K562 (cell line): ENCODE data around the gene ZNF224. TPM values are rescaled to one million over a fixed set of nuclear protein-coding genes. Genes with fewer than 3 reads are reported as not detected.

Experiments used
- ARID1B ChIP-seq: fragments of 450-650 bp; IDR thresholded peaks from 2 replicates; pipeline ENCODE4 v1.6.1; 2016; ENCODE audit warnings: antibody characterized with exemption, mild to moderate bottlenecking, inconsistent platforms
- ARID2 ChIP-seq: fragments of 450-650 bp; IDR thresholded peaks from 2 replicates; pipeline ENCODE4 v1.6.1; 2017; ENCODE audit warnings: antibody characterized with exemption, mild to moderate bottlenecking
- CREM ChIP-seq: IDR thresholded peaks from 2 replicates; pipeline ENCODE4 v1.6.1; 2014; ENCODE audit warnings: antibody characterized with exemption, low read depth
- GABPB1 ChIP-seq: sonication (generic); formaldehyde crosslinking; IDR thresholded peaks from 2 replicates; pipeline ENCODE4 v1.8.0; 2022; ENCODE audit warnings: mild to moderate bottlenecking, missing genetic modification reagents
- HCFC1 ChIP-seq: IDR thresholded peaks from 2 replicates; pipeline ENCODE4 v1.6.1; 2012; ENCODE audit warnings: low read depth, low read length, improper control_type of control experiment
- MLX ChIP-seq, 2 experiments: fragments of 450-650 bp in 1 of 2; sonication (generic) in 1 of 2; formaldehyde crosslinking; conservative IDR thresholded peaks; 2 replicates each; pipeline versions ENCODE4 v1.4.0 to v1.8.1; 2020 to 2022; ENCODE audit warnings: mild to moderate bottlenecking in 1 of 2, missing genetic modification reagents in 1 of 2
- NR2C1 ChIP-seq, 2 experiments: fragments of 450-650 bp; IDR thresholded peaks; 2 replicates each; pipeline ENCODE4 v1.6.1; 2017; ENCODE audit warnings: mild to moderate bottlenecking in 2 of 2, antibody characterized with exemption in 1 of 2, inconsistent platforms in 1 of 2, missing compliant biosample characterization in 1 of 2, missing genetic modification characterization in 1 of 2
- RBM15 ChIP-seq: fragments of 200-400 bp; formaldehyde crosslinking; IDR thresholded peaks from 2 replicates; pipeline ENCODE4 v1.6.1; 2018; ENCODE audit warnings: mild to moderate bottlenecking, low read length, moderate library complexity; ENCODE audit not compliant: insufficient read depth
- REST ChIP-seq, 2 experiments: fragments of 450-650 bp; formaldehyde crosslinking in 1 of 2; IDR thresholded peaks; 2 replicates each; pipeline versions ENCODE4 v1.4.0 to v1.6.1; 2014 to 2020; ENCODE audit warnings: mild to moderate bottlenecking in 2 of 2, borderline replicate concordance in 1 of 2, low read depth in 1 of 2
- polyA plus RNA-seq, 8 experiments: library from polyadenylated mRNA; depleted of rRNA in 4 of 8; stranded (reverse) in 5 of 8; unstranded in 3 of 8; fragments of >200 nt; fragmentation: Nextera tagmentation in 2 of 8; fragmentation: Illumina TruSeq in 1 of 8; extraction: Ambion mirVana in 2 of 8; extraction: Trizol in 1 of 8; gene quantifications; 2 replicates each; pipeline versions ENCODE4 v1.2.1 to v1.2.3, GENCODE V29; 2011 to 2014; ENCODE audit warnings: inconsistent platforms in 1 of 8, missing spikeins in 1 of 8
- total RNA-seq, 7 experiments: library from RNA; depleted of rRNA in 6 of 7; stranded (reverse); fragments of >200 nt in 6 of 7; fragmentation: Illumina TruSeq in 2 of 7; extraction: Trizol in 2 of 7; gene quantifications; 2 replicates each; pipeline versions ENCODE4 v1.2.1 to v1.2.3, GENCODE V29; 2011 to 2021; ENCODE audit warnings: low replicate concordance in 1 of 7
- TF ChIP-seq, protein P1 (sequence below): fragments of 200-800 bp; sonication (Bioruptor generic); IDR thresholded peaks from 2 replicates; pipeline ENCODE4 v1.6.1; 2017; ENCODE audit warnings: missing genetic modification characterization, missing compliant biosample characterization
- TF ChIP-seq, protein P2 (sequence below): sonication (generic); formaldehyde crosslinking; IDR thresholded peaks from 2 replicates; pipeline ENCODE4 v1.8.1; 2023; ENCODE audit warnings: mild to moderate bottlenecking, missing genetic modification reagents, moderate library complexity

Gene ZNF224
- total and polyA plus RNA-seq, 9 of the 15 experiments (the other 6 are each of a cell fraction or from before 2014, with no cell fraction given): 4.4 to 15.6 (median 10.0) TPM

DNA sequence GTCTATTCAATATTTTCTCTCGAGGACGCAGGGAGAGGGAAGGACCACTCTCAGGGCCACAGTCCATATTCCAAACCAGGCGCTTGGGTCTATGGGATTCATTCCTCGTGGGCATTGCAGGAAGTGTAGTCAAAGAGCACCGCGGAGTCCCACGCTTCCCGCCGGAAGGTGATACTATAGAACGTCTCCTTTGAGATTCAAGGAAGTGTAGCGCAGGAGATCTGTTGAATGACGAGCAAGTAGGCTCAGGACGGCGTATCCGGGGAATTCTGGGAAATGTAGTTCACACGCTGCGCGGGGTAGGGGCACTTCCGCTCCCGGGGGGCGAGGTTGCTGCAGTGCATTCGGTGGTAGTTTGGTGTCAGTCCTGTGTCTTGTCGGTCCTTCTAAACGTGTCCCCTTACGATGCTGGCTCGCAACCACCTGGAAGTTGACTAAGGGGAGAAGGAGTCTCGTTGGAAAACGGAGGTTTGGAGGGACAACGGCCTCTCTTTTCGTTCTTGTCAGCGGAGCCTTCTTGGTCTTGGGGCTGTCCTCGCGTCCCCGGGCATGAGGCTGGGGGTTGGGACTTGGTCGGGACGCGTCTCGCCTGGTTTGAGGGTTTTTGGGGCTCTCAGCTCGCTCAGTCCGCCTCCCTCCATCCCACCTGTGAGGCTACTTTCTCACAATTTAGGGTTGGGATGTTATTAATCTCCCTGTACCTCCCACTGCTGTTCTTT lies 22.2 kb upstream of the ZNF224 start, which contains the start of gene ZNF284 (continued):
- TF ChIP-seq ARID2: no peak
- TF ChIP-seq, protein P1, sequence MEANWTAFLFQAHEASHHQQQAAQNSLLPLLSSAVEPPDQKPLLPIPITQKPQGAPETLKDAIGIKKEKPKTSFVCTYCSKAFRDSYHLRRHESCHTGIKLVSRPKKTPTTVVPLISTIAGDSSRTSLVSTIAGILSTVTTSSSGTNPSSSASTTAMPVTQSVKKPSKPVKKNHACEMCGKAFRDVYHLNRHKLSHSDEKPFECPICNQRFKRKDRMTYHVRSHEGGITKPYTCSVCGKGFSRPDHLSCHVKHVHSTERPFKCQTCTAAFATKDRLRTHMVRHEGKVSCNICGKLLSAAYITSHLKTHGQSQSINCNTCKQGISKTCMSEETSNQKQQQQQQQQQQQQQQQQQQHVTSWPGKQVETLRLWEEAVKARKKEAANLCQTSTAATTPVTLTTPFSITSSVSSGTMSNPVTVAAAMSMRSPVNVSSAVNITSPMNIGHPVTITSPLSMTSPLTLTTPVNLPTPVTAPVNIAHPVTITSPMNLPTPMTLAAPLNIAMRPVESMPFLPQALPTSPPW: peak; percentile 97
- peak; percentile 85 for TF ChIP-seq CREM
- no peak for TF ChIP-seq RBM15
- TF ChIP-seq GABPB1: peak; percentile 91
- TF ChIP-seq NR2C1 (IDR thresholded peaks at IDR 0.05): peak; percentile 43; the same call in 1 of the 2 replicates
- TF ChIP-seq NR2C1 (tag; IDR thresholded peaks at IDR 0.05): peak; percentile 75
- no peak for TF ChIP-seq ARID1B
- peak; percentile 92 for TF ChIP-seq HCFC1
- TF ChIP-seq REST (IDR thresholded peaks at IDR 0.05; ENCODE audit: borderline replicate concordance): no peak
- no peak for TF ChIP-seq REST (CRISPR knock-in tag; IDR thresholded peaks at IDR 0.05; ENCODE audit: low read depth)
- TF ChIP-seq, protein P2, sequence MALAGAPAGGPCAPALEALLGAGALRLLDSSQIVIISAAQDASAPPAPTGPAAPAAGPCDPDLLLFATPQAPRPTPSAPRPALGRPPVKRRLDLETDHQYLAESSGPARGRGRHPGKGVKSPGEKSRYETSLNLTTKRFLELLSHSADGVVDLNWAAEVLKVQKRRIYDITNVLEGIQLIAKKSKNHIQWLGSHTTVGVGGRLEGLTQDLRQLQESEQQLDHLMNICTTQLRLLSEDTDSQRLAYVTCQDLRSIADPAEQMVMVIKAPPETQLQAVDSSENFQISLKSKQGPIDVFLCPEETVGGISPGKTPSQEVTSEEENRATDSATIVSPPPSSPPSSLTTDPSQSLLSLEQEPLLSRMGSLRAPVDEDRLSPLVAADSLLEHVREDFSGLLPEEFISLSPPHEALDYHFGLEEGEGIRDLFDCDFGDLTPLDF: no peak
- no peak for TF ChIP-seq MLX (CRISPR knock-in tag; conservative IDR thresholded peaks at IDR 0.05)
